HG03439 (cell line): Measurements from ENCODE around the gene SLC2A14.

Experiments used
- ATAC-seq: cut with Tn5 transposase; IDR thresholded peaks from one replicate; pipeline ENCODE4 v1.9.1; 2021; ENCODE audit warnings: mild to moderate bottlenecking, moderate library complexity; ENCODE audit not compliant: unreplicated experiment

SLC2A14 gene

GRCh38 chr12:7781274-7781673, 91.4 kb downstream of the SLC2A14 start:
- no peak for ATAC-seq

- ATAC-seq, result no peak
Measured at GRCh38 chr12:7769999-7770398, 102.7 kb downstream of the SLC2A14 start.
